GM12865 (cell line): ENCODE results near the gene MED20.

ENCODE experiments used
- DNase-seq: peaks from one replicate; pipeline ENCODE4 v3.0.0; 2010; ENCODE audit warnings: low read depth
- H3K4me3 ChIP-seq: 2 replicates; pipeline ENCODE4 v1.5.1; 2011; ENCODE audit warnings: mild to moderate bottlenecking, low read depth, low read length, control low read depth
- CTCF ChIP-seq: IDR thresholded peaks from 2 replicates; pipeline ENCODE4 v1.5.1; 2011; ENCODE audit warnings: low read length, control low read depth, low read depth, inconsistent platforms; ENCODE audit not compliant: insufficient read depth; ENCODE audit errors: missing control alignments

Gene MED20

GRCh38 chr6:41964201-41964887 lies 43.4 kb upstream of the MED20 start:
- peak; percentile 3 for DNase-seq
- H3K4me3 ChIP-seq, result no peak overlapping the region
- TF ChIP-seq CTCF, result no peak

GRCh38 chr6:41963371-41963770 lies 42.4 kb upstream of the MED20 start:
- no peak for TF ChIP-seq CTCF
- no peak overlapping the region for H3K4me3 ChIP-seq
- no peak for DNase-seq

- no peak for DNase-seq
- TF ChIP-seq CTCF, result no peak
- H3K4me3 ChIP-seq, result no peak overlapping the region
Measured at GRCh38 chr6:41960028-41960427, 39.1 kb upstream of the MED20 start.

GRCh38 chr6:41958022-41958856 lies 37.3 kb upstream of the MED20 start:
- DNase-seq, result no peak
- no peak for TF ChIP-seq CTCF
- no peak overlapping the region for H3K4me3 ChIP-seq

- no peak for DNase-seq
- TF ChIP-seq CTCF, result no peak
- H3K4me3 ChIP-seq, result no peak overlapping the region
Measured at GRCh38 chr6:41957117-41957516, 36.2 kb upstream of the MED20 start.

GRCh38 chr6:41955412-41955811 lies 34.5 kb upstream of the MED20 start:
- TF ChIP-seq CTCF, result no peak
- DNase-seq, result no peak
- no peak overlapping the region for H3K4me3 ChIP-seq
